Kidney (tissue), 14 donors: ENCODE results near the gene POMT2. TPM values are rescaled to one million over a fixed set of nuclear protein-coding genes. Genes with fewer than 3 reads are reported as not detected.
A peak's percentile ranks its signal among the peaks of the same experiment; 100 is the strongest.

Experiments
- DNase-seq, 5 donors: peaks; one replicate each; pipeline ENCODE4 v3.0.0-alpha.2; 2013 to 2020
- FAIRE-seq: peaks from 2 replicates; lab custom pipeline; 2012; peaks lifted over from hg19 to GRCh38; lab: Jason Lieb, UNC
- H3K27ac ChIP-seq, 2 donors: one replicate each; pipeline ENCODE4 v1.7.0; 2013; ENCODE audit warnings: low read depth in 2 of 2, low read length in 2 of 2, inconsistent platforms in 1 of 2
- H3K27me3 ChIP-seq: one replicate; pipeline ENCODE4 v1.7.1; 2013; ENCODE audit warnings: low read length, inconsistent platforms; ENCODE audit not compliant: control insufficient read depth, insufficient read depth
- H3K36me3 ChIP-seq, 3 donors: one replicate each; pipeline versions ENCODE4 v1.7.0 to v1.7.1; 2013; ENCODE audit warnings: low read length in 3 of 3, control low read depth in 1 of 3, inconsistent platforms in 1 of 3; ENCODE audit not compliant: insufficient read depth in 3 of 3, control insufficient read depth in 2 of 3
- H3K4me1 ChIP-seq, 3 donors: one replicate each; pipeline versions ENCODE4 v1.7.0 to v1.7.1; 2013; ENCODE audit warnings: low read length in 3 of 3, inconsistent platforms in 1 of 3, low read depth in 1 of 3; ENCODE audit not compliant: control insufficient read depth in 2 of 3, insufficient read depth in 2 of 3
- H3K4me3 ChIP-seq, 3 donors: one replicate each; pipeline versions ENCODE4 v1.7.0 to v1.8.1; 2013; ENCODE audit warnings: low read length in 3 of 3, control low read depth in 1 of 3, inconsistent platforms in 1 of 3
- H3K9ac ChIP-seq, 3 donors: one replicate each; pipeline versions ENCODE4 v1.7.0 to v1.7.1; 2013; ENCODE audit warnings: low read length in 3 of 3, control low read depth in 1 of 3, inconsistent platforms in 1 of 3
- H3K9me3 ChIP-seq, 3 donors: one replicate each; pipeline versions ENCODE4 v1.7.0 to v1.7.1; 2013; ENCODE audit warnings: low read length in 3 of 3, control low read depth in 1 of 3, inconsistent platforms in 1 of 3; ENCODE audit not compliant: control insufficient read depth in 2 of 3, insufficient read depth in 1 of 3
- intact Hi-C: fragments of 100-400 bp; cut with DNase I; formaldehyde crosslinking; loops from one replicate; pipeline ENCODE4 v1.11.1; 2022
- polyA plus RNA-seq: library from polyadenylated mRNA; stranded (reverse); fragments of 350-450 nt; fragmentation: Illumina TruSeq; extraction: RNeasy Lipid Tissue Mini Kit (QIAGEN cat#74804); gene quantifications from one replicate; pipeline ENCODE4 v1.2.3, GENCODE V29; 2014; ENCODE audit warnings: low read depth, low replicate concordance; ENCODE audit not compliant: insufficient read depth
- total RNA-seq: library from RNA; stranded (reverse); fragmentation: NEBNext Ultra II Directional; extraction: Animal tissue kit (Norgen Biotek cat#: 25700); gene quantifications from one replicate; pipeline ENCODE4 v1.2.1, GENCODE V29; 2021
- TF ChIP-seq, protein P1 (sequence below): IDR thresholded peaks from 3 replicates; pipeline ENCODE4 v1.5.1; 2012; ENCODE audit warnings: mild to moderate bottlenecking, moderate library complexity, borderline replicate concordance; ENCODE audit not compliant: insufficient read depth; ENCODE audit errors: extremely low read depth
- donor health status: control.
- donor health status: control.
- donor health status: control.
- donor health status: control.
- donor health status: control.
- donor health status: DM: yes; HTN: yes; CAD: no.
- donor health status: Normal renal cell carcinoma (clear cell type).

POMT2 gene
- total and polyA plus RNA-seq, 2 donors from 2014 or later: 18.2 to 34.7 TPM

DNA sequence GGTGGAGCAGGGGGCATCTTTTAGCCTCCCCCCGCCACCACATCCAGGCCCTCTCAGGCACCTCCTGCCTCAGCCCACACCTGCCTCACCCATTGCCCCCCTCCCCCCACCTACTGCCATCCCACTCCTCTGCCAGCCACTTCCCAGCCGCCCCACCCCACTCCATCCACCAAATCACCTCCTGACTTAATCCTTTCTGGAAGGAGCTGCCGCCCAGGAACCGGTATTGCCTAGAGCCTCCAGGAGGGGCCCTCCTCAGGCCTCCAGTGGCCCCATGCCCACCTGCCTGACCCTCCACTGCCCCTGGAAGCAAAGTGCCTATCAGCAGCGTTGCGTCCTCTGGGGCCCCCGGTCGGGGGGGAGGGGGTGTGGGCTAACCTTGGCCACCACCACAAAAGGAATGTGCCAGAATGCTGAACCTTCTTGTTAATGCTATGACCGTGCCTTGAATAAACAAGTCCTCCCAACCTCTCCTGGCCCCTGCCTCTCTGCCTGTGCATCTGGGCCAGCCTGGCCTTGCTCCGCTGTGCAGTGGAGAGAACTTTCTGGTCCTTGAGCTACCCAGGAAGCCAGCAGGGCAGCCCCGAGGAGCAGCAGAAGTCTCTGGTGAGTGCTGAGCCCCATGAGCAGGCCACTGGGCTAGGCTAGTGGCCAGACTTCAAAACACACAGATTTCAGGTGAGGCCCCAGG, 61.5 kb downstream of the POMT2 start:
- DNase-seq (peak in 1 of 5 donors; percentile 47), FAIRE-seq (no peak)
- H3K9ac ChIP-seq: no peak overlapping the region
- H3K9me3 ChIP-seq: no peaks in the 10 kb centered on the region
- H3K4me1 ChIP-seq: no peaks in the 10 kb centered on the region
- TF ChIP-seq, protein P1, sequence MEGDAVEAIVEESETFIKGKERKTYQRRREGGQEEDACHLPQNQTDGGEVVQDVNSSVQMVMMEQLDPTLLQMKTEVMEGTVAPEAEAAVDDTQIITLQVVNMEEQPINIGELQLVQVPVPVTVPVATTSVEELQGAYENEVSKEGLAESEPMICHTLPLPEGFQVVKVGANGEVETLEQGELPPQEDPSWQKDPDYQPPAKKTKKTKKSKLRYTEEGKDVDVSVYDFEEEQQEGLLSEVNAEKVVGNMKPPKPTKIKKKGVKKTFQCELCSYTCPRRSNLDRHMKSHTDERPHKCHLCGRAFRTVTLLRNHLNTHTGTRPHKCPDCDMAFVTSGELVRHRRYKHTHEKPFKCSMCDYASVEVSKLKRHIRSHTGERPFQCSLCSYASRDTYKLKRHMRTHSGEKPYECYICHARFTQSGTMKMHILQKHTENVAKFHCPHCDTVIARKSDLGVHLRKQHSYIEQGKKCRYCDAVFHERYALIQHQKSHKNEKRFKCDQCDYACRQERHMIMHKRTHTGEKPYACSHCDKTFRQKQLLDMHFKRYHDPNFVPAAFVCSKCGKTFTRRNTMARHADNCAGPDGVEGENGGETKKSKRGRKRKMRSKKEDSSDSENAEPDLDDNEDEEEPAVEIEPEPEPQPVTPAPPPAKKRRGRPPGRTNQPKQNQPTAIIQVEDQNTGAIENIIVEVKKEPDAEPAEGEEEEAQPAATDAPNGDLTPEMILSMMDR: no peak
- no peak overlapping the region for H3K4me3 ChIP-seq
- H3K27me3 ChIP-seq: no peaks in the 10 kb centered on the region
- H3K27ac ChIP-seq: no peak overlapping the region
- H3K36me3 ChIP-seq: no peaks in the 10 kb centered on the region
- intact Hi-C loops: no loop called here

DNA sequence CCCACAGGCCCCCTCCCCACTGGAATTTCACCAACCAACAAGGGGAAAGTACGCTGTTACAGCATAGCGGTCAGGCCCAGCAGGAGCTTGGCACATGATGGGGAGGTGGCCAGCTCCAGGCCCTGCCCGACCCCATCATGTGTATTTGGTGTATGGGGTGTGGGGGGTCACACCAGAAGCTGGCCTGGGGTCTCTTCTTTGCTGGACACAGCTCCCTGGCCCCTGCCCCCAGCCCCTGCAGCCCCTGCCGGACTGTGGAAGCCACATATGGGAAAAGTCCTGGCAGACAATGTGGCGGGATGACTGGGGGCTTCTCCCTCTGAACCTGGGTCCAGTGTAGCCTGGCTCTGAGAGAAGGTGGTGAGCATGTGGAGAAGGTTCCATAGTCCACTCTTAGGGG, 62.1 kb downstream of the POMT2 start:
- no peaks in the 10 kb centered on the region for H3K9me3 ChIP-seq
- no peak overlapping the region for H3K27ac ChIP-seq
- no peak for FAIRE-seq
- TF ChIP-seq, protein P1: no peak
- no peak overlapping the region for H3K9ac ChIP-seq
- H3K4me1 ChIP-seq: no peaks in the 10 kb centered on the region
- no peaks in the 10 kb centered on the region for H3K27me3 ChIP-seq
- DNase-seq: no peak
- intact Hi-C loops: no loop called here
- H3K4me3 ChIP-seq: no peak overlapping the region
- H3K36me3 ChIP-seq: no peaks in the 10 kb centered on the region

DNA sequence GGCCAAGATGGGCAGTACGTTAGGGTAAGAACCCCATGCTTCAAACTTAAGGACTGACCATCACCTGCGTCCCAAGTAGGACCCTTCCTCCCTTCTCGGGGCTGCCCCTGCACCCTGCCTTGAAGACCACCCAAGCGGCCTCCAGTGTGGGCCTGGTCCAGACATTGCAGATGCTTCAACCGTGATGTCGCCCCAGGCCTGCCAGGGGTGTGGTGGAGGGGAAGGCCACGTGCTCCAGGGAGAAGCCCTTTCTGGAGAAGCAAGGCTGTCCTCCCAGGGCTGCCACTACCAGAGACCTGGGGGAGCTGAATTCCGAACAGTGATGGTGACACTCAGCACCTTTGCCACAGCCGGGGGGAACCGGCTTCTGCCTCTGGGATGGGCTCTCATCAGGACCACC, 63.0 kb downstream of the POMT2 start:
- DNase-seq (peak in 1 of 5 donors; percentile 51), FAIRE-seq (no peak)
- Histone ChIP-seq H3K9ac (no peak overlapping the region), H3K4me1 (no peaks in the 10 kb centered on the region), H3K4me3 (no peak overlapping the region), H3K27ac (no peak overlapping the region), H3K36me3 (no peaks in the 10 kb centered on the region), H3K27me3 (no peaks in the 10 kb centered on the region), H3K9me3 (no peaks in the 10 kb centered on the region)
- intact Hi-C loops: no loop called here
- TF ChIP-seq, protein P1: no peak
